Raji (cell line): ENCODE data around the gene MAMDC2.

Experiments used
- POLR2A ChIP-seq: IDR thresholded peaks from 2 replicates; pipeline ENCODE4 v1.6.1; 2011; ENCODE audit warnings: low read depth, low read length, control low read depth; ENCODE audit not compliant: insufficient read depth

The MAMDC2 gene

GRCh38 chr9:70159630-70160029 lies 116.0 kb downstream of the MAMDC2 start:
- TF ChIP-seq POLR2A: no peak

GRCh38 chr9:70160686-70161600 lies 117.3 kb downstream of the MAMDC2 start:
- no peak for TF ChIP-seq POLR2A

- no peak for TF ChIP-seq POLR2A
These were observed 121.5 kb downstream of the MAMDC2 start for GRCh38 chr9:70165006-70165602.

- no peak for TF ChIP-seq POLR2A
These were observed 124.9 kb downstream of the MAMDC2 start for GRCh38 chr9:70168521-70168920.

- TF ChIP-seq POLR2A: no peak
These were observed 125.6 kb downstream of the MAMDC2 start for GRCh38 chr9:70169222-70169621.

- TF ChIP-seq POLR2A: no peak
These were observed 126.6 kb downstream of the MAMDC2 start for GRCh38 chr9:70170151-70170790.

GRCh38 chr9:70172532-70172931 lies 128.9 kb downstream of the MAMDC2 start:
- no peak for TF ChIP-seq POLR2A

- TF ChIP-seq POLR2A: no peak
These were observed 133.5 kb downstream of the MAMDC2 start for GRCh38 chr9:70177121-70177520.

- TF ChIP-seq POLR2A: no peak
These were observed 149.1 kb downstream of the MAMDC2 start for GRCh38 chr9:70192707-70193106.

GRCh38 chr9:70195456-70195855 lies 151.8 kb downstream of the MAMDC2 start:
- no peak for TF ChIP-seq POLR2A

GRCh38 chr9:70197216-70198044 lies 153.8 kb downstream of the MAMDC2 start:
- no peak for TF ChIP-seq POLR2A

GRCh38 chr9:70205366-70206020 lies 161.8 kb downstream of the MAMDC2 start:
- no peak for TF ChIP-seq POLR2A

GRCh38 chr9:70217029-70217428 lies 173.4 kb downstream of the MAMDC2 start:
- no peak for TF ChIP-seq POLR2A

- TF ChIP-seq POLR2A: no peak
These were observed 175.1 kb downstream of the MAMDC2 start for GRCh38 chr9:70218767-70219166.
